ENCODE data around the gene USH2A.

The USH2A gene

DNA sequence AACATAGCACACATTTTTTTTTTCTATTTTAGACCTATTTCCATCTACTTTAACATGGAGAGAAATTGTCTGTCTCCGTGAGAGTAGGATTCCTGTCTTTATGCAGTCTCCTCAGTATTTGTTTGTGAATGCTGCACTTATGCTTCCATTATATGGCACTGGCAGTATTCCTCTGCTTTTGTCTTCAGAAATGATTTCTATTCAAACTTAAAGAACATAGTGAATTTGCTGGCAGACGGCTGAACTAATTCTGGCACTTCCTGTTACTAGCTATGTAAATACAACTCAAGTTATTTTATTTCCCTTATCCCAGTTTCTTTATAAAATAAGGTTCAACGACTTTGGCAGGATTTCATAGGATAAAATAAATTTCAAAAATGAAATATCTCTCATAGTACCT lies 810.9 kb downstream of the USH2A start:
- no peak for DNase-seq

DNA sequence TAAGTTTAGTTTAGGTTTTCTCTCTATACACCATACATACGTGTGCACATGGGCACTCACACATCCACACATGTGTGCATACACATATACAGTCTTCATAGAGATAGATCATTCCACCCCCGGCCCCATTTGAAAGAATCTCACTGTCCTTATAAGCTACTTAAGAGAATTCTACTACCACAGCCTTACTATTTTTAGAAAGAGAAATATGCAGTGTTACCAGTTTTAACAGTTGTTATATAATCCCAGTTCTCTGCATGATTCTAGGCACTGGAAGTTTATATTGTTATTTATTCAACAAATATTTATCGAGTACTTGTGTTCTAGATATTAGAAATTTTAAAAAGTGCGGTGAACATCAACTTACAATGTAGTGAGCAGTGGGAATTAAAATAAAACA lies 814.6 kb downstream of the USH2A start:
- DNase-seq = no peak

- no peak for DNase-seq
Observed at GRCh38 chr1:215607412-215607811, 815.8 kb downstream of the USH2A start.

DNA sequence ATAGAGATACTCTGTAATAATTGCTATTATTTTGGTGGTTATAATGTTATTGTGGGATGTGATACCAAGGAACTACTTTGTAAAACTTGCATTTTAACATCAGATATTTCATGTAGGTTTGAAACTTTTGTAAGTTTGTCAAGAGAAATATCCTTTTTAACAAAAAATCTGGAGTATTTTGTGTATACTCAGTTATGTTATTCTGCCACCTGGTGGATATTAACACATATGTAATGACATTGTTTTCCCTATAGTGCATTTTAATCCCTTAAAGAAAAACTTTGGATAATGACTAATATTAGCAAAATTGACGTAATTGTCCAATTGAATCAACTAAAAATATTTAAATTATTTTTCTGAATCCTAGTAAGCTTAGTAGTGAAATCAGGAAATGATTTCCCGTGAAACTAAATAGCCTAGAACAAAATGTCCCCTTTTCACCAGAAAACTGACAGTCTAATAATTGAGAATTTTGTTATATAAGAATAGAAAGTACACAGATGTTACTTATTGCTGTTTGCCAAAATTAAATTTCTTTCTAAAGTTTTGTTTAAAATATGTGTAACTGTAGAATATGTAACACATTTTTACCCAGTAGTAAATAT lies 816.6 kb downstream of the USH2A start:
- DNase-seq = no peak

- no peak for DNase-seq
Observed at GRCh38 chr1:215606036-215606435, 817.2 kb downstream of the USH2A start.

- DNase-seq = no peak
Observed at GRCh38 chr1:215605011-215605621, 818.1 kb downstream of the USH2A start.

DNA sequence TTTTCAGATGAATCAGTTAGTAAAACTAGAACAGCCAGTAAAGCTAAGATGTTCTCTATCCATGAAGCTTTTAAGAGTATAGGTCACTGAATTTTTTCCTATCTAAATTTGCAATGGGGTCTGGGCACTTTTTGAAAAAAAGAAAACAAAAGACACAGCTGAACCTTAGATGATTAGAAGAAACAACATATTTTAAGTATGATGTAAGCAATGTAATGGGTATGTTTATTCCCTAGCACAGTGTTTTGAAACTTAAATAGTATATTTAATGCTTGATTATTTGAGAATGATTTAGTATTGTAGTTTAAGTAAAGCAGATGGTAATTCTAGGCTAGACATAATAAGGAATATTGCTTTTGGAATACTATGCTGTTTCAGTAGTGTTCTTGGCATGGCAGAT lies 819.9 kb downstream of the USH2A start:
- DNase-seq = no peak

GRCh38 chr1:215601276-215601675 lies 822.0 kb downstream of the USH2A start:
- DNase-seq = no peak

- DNase-seq = no peak
Observed at GRCh38 chr1:215600867-215601266, 822.4 kb downstream of the USH2A start.

- no peak for DNase-seq
Observed at GRCh38 chr1:215600258-215600792, 822.9 kb downstream of the USH2A start.

DNA sequence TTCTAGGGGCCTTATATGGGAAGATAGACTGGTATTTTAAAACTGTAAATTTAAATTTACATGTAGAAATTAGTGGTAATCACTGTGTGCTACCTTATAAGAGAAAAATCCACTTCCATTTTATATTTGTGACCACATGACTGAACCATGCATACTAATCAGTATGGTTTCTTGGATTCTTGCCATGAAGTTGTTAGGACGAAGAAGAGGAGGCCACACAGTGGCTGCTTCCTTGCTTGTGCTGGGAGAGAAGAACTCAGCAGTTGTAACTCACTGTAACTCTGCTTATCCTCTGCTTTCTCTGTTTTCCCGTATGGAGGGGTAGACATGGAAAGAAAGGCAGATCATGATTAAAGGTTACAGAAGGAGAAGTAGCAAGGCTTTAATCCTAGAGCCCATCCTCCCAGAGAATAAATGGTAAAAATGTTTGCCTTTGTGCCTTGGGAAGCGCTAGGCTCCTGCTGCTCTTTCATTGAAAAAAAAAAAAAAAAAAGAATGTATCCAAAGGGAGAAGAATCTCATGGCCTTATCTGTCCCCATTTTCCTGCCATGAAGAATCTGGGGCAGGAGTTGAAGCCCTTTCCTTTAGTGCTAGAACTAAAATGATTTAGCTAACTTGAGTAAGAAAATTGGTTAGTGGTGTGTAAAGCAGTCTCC lies 823.7 kb downstream of the USH2A start:
- no peak for DNase-seq

GRCh38 chr1:215597961-215598360 lies 825.3 kb downstream of the USH2A start:
- DNase-seq = no peak

- no peak for DNase-seq
Observed at GRCh38 chr1:215595231-215595630, 828.0 kb downstream of the USH2A start.

- DNase-seq = no peak
Observed at GRCh38 chr1:215594640-215595039, 828.6 kb downstream of the USH2A start.

GRCh38 chr1:215590779-215591491 lies 832.3 kb downstream of the USH2A start:
- no peak for DNase-seq

DNA sequence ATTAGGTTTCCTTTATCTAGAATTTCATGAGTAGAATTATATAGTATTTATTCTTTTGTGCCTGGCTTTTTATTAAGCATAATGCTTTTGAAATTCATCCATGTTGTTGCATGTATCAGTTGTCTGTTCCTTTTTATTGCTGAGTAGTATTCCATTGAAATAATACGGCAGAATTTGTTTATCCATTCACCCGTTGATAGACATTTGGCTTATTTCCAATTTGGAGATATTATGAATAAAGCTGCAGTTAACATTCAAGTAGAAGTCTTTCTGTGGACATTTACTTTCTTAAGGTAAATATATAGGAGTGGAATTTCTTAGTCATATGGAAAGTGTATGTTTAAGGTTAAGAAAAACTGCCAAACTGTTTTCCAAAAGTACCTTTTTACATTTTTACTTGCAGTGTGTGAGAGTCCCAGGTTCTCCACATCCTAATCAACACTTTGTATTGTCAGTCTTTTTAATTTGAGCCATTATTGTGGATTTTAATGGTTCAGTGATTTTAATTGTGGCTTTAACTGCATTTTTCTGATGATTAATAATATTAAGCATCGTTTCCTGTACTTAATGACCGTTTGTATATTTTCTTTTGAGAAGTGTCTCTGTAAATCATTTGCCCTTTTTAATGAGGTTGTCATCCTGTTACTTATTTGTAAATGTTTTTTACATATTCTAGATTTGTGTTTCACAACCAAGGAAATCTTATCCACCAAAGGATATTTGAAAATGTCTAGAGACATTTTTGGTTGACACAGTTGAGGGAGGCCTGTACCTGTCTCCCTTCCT lies 833.4 kb downstream of the USH2A start:
- DNase-seq = no peak

DNA sequence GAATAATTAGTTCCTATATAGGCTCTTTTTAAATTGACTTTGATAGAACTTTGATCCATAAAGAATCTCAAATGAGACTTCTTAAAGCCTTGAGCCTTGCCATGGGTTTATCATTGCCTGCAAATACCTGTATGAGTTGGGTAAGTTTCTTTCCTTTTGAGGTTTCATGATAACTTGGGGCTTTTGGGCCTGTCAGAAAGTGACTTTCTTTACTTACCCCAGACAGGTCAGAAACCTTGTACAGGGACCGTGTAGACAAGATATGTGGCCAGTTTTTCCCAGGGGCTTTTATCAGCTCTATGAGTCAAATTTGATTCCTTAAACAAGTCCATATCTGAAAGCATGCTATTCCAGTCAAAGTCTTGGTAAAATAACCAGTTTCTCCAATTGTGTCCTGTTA lies 838.9 kb downstream of the USH2A start:
- DNase-seq = no peak

DNA sequence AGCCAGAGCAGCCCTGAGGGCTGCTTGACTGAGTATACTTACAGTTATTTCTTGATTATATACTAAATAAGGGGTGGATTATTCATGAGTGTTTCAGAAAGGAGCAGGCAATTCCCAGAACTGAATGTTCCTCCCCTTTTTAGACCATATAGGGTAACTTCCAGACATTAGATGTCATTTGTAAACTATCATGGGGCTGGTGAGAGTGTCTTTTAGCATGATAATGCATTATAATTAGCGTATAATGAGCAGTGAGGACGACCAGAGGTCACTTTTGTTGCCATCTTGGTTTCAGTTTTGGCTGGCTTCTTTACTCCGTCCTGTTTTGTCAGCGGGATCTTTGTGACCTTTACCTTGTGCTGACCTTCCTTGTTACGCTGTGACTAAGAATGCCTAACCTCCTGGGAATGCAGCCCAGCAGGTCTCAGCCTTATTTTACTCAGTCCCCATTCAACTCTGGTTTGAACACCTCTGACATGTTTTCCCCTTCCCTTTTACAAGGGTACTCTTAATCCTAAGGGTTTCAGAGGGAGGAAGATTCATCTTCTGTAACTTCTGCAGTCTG lies 840.0 kb downstream of the USH2A start:
- DNase-seq = no peak

DNA sequence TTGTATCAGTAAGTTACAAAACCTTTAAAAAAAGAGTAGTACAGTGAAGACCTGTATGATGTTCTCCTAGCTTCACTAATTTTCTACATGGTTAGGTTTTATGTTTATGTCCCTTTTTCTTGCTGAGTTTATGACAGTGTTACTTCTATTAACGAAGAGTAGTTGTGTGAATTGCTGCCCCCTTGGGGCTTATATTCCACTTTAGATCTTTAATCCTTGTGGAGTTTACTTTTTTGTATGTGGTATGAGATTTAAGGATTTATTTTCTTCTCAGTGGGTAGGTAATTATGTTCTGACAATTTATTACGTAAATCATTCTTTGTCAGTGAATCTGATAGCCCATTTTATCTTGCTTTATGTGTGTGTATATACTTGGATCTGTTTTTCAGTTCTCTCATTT lies 841.4 kb downstream of the USH2A start:
- no peak for DNase-seq

All from CD4-positive, alpha-beta T cell treated with Interleukin-17A for 4 hours (primary cell).